ENCODE data around the gene OSR1.
"Not testable (repeated sequence)": the region's sequence is repeated elsewhere in the genome, so short reads cannot be mapped to it uniquely, and the experiment has no call there.

Gene OSR1

DNA sequence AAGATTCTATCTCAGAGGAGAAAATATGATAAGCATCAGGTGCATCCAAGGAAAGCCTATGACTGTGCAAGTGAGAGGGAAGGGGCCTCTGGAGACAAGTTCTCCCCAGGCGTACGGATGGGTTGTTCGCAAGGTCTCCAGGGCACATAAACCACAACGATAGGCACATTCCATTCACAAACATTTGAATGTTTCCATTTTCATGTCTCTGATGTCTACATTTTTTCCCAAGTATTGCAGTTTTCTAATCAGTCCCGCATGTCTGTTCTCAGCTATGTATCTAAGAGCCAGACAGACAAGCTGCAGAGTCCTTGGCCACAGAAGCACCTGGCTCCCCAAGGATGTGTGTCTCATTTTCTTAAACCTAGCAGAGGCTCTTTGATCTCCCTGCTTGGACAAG lies 28.0 kb downstream of the OSR1 start:
- DNase-seq = no peak

DNA sequence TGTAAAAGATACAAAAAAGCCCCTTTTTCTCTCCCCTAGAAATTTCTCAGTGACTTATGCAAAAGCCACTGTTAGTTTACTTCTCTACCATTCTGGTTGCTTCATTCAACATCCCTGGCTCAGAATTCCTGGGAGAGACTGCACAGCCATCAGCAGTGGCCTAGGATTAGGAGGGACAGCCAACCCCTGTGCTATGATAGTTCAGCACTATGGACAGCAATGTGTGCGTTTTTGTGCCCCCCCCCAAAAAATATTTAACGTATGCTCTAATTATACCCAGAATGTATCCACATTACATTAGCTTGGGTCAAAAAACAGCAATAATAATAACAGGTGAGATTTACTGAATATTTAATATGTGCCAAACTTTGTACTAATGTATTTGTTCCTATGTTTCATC lies 29.0 kb downstream of the OSR1 start:
- no peak for DNase-seq

DNA sequence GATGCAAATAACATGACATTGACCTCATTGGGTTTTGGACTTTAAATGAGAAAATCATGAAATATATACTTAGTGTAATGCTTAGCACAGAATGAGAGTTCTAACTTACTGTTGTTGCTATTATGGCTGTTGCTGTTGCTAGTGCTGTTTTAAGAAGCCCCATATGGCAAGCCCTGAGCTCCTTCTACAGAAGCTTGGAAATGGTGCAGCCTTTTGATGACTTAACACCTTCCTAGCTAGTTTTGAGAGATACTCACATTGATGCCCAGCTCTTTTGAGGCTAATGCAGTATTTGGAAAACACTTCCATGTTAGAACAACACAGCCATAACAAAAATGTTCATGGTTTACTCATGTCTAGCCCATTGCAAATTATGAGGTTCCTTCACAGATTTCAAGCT lies 30.9 kb downstream of the OSR1 start:
- DNase-seq = no peak

DNA sequence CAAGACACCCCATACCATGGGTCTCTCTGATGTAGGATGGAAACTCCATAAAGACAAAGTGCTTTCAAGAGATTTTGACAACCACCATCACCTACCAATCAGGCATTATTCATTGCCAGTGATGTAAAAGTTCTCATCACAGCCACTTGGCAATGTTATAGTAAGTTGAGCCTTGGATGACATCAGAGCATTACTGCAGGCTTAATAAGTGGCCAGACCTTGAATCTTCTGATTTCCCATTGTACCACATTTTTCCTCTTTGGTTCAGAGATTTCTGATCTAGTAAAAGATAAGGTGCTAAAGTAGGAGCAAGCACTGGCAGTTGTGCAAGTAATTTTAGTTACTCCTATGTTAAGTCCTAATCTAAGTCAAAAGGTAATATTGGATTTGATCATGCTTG lies 36.5 kb downstream of the OSR1 start:
- no peak for DNase-seq

DNA sequence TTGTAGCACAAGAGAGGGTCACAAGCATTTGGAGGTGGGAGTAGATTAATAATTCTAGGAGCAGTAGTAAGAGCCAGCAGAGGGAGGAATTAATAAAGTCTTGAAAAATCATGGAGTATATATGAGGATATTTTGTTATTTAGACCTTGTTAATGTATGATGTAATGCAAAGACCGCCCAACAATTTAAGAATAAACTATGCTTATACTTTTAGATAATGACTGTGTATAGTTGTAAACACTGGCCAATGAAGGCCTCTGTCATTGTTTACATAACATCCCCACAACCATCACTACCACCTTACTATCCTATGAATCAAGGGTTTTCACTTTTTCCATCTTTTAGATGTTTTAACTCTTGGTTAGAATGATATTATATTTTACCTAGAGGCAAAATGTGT lies 37.6 kb downstream of the OSR1 start:
- DNase-seq = no peak

DNA sequence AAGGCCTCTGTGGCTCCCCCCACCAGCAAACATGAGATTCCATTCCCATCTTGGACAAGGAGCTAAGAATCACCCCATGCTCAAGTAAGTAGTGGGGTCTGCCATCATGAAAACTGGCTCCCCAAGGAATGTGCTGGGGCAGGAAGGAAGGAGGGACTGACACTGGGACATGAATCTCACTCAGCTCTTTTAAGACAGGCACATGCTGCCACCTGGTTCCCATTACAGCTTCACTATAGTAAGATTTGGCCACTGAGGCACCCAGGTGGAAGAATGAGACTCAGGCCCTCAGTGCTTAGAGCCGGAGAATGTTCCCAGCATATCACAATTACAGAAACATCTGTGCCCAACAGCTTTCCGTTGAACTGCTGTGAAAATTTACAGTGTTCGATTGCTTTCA lies 38.7 kb downstream of the OSR1 start:
- DNase-seq = no peak

DNA sequence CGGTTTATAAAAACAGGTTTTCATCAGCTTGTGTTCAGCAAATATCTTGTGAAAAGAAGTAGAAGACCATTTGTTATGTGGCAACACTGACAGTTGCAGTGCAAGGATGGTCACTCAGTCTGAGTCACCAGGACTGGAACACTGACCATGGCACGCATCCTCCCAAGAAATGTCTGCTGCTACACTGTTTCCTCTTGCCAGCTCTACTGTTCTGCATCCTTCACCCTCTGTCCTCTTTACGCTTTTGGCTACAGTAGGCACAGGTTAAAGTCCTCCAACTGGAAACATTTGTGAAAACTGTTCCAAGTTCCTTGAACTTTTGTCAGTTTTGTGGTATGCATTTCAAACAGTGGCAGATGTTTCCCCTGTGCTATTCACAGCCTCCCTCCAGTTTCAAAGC lies 39.4 kb downstream of the OSR1 start:
- DNase-seq = no peak

DNA sequence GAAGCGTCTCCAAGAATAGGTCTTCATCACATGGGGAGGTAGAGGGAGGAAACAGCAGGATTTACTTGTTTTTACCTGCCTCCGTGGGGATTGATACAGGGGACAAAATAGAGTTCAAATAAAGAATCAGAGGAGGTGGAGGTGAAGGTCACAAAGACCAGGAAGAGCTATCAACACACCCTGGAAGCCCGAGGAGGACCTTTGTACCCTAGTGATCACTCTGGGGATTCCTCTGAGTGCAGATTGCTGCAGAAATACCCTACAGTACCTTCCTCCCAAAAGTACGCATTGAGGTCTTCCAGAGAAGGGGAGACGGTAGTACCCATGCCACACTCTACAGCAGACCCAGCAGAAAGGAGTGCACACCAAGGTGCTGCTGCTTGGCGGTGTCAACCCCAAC lies 44.9 kb downstream of the OSR1 start:
- DNase-seq = no peak

DNA sequence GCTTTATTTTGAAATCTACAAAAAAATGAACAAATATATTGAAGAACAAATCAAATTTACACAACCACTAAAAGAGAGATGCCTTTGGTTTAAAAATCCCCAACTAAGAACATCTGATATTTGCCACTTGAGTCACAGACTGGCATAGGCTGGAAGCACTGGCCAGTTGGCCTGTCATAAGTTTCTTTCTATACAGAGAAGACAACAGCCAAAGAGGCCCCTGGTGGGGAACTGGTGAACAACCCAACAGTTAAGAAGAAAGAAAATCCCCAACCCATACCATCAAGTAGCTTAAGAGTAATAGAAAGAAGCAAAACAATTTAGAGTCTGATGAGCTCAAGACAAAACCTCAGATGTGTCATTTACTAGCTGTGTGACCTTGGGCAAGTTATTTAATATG lies 45.5 kb downstream of the OSR1 start:
- no peak for DNase-seq

DNA sequence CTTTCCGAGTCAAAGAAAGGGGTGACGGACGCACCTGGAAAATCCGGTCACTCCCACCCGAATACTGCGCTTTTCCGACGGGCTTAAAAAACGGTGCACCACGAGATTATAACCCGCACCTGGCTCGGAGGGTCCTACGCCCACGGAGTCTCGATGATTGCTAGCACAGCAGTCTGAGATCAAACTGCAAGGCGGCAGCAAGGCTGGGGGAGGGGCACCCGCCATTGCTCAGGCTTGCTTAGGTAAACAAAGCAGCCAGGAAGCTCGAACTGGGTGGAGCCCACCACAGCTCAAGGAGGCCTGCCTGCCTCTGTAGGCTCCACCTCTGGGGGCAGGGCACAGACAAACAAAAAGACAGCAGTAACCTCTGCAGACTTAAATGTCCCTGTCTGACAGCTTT lies 52.4 kb downstream of the OSR1 start:
- not testable (repeated sequence) for DNase-seq

DNA sequence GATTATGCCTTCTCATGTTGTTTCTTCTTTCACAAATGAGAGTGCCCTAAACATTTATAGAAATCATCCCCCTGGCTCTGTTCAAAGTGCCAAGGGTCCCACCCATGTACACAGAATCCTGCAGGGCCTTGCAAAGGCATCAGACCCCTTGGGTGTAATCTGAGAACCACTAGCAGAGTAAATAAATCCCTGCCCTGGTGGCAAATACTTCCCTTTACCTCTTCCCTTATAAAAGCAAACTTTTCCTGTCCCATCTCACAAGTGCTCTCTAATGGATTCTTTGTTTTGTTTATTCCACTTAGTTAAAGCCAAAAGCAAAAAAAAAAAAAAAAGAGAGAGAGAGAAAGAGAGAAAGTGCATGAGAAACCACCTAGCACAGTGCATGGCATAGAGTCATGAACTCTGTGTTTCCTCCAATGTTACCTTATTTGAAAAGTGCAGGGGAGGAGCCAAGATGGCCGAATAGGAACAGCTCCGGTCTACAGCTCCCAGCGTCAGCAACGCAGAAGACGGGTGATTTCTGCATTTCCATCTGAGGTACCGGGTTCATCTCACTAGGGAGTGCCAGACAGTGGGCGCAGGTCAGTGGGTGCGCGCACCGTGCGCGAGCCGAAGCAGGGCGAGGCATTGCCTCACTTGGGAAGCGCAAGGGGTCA lies 52.9 kb downstream of the OSR1 start:
- not testable (repeated sequence) for DNase-seq

DNA sequence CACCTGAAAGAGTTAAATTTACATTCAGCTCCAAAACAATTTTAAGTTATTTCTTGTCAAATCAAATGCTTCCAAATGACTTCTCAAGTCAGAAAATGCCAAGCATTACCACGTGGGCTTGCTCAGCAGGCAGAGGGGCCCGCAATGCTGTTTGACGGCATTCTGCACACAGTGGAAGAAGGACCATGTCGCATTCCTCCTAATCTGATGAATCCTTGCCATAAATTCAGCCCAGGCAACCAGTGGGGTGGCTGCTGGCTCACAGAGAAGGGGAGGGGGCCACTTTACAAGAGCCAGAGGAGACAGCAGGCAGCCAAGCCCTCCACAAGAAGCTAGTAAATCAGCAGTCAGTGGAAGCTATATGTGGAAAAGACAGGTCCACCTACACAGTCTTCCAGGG lies 56.7 kb downstream of the OSR1 start:
- no peak for DNase-seq

Measured in NCI-H1105 (cell line).